ENCODE data around the gene GPR3.
"Not testable (repeated sequence)": the region's sequence is repeated elsewhere in the genome, so short reads cannot be mapped to it uniquely, and the experiment has no call there.

The GPR3 gene

GRCh38 chr1:27380224-27380623, 12.2 kb upstream of the GPR3 start:
- FAIRE-seq = no peak

DNA sequence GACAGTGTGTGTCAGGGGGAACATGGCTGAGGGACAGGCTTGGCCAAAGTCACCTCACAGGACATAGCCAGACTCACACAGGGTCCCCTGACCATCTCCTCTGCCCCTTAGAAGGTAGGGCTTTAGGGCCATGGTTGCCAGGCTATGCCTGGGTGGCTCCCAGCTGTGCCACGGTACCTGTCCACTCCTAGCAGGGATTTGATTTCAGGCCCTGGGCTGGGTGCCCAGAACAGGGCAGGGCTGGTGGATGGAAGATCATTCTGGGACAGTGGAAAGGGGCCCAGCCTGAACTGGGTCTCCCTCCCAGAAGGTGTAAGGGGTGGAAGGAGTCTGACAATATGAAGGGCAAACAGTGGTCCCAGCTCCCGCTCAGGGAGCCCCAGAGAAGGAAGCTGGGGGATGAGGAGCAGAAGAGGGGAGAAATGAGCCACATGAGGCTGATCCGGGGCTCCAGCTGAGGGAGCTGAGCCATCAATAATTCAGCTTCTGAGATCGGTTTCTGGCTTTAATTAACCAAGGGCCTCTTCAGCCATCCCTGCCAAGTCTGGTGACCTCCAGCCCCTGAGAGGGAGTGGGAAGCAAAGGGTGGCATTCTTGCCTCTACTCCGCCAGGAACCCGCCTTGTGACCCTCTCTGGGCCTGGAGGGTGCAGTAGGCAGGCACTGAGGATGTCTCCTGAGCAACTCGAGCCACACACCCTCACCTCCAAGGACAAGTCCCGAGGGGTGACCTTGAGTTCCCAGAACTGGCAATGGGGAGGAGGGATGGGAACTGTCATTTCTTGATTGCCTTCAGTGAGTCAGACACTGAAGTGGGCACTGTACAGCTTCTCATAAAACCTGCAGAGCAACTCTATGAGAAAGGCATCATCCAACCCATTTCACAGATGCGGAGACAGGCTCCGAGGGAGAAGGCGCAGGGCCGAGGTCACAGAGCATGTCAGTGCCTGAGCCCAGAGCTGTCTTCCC, 11.4 kb upstream of the GPR3 start:
- FAIRE-seq = no peak

- no peak for FAIRE-seq
These were observed 10.3 kb upstream of the GPR3 start for GRCh38 chr1:27381969-27382762.

DNA sequence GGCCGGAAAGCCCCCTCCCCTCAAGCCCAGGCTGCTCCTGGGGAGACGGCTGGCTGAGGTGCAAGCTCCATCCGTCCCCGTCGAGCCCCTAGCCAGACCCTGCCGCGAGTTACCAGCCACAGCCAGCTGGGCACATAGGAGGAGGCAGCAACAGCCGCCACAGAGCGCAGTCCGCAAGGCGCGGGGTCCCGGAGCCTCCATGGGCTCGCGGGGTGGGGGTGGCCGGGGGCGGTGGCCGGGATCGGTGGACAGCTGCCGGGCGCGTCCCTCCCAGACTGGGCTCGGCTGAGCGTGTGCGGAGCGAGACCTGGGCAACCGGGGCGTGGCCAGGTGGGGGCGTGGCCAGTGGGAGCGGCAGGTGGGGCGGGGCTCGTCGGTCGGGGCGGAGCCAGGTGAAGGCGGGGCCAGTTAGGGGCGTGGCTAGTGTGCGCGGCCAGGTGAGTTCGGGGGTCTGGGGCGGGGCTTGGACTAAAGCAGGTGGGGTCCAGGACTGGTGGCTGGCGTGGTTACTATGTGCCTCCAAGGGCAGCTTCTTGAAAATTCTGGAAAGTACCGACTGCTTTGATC, 9.3 kb upstream of the GPR3 start, which contains the start of gene CD164L2:
Gene CD164L2, minus strand, starts transcription at position 295 of the 567 bp plus-strand sequence. Its CDS starts 94 bp downstream, at position 201.
- no peak for FAIRE-seq

DNA sequence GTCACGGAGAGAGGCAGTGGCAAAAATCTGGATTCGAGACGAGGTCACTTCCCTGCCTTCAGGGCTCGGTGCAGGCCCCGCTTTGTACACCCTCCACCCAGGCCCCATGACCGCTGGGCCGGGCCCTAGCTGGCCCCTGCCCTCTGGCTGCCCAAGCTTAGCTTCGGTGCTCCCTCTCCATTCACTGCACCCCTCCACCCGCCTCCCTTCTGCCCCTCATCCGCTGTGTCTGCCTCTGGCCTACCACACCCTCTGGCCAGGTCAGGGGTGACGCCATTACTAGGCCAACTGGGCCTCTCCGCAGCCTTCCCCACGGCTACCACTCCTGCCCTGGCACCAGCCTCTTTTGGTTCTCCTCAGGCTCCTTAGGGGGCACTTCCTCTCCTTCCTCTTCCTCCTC, 8.8 kb upstream of the GPR3 start:
- no peak for FAIRE-seq

DNA sequence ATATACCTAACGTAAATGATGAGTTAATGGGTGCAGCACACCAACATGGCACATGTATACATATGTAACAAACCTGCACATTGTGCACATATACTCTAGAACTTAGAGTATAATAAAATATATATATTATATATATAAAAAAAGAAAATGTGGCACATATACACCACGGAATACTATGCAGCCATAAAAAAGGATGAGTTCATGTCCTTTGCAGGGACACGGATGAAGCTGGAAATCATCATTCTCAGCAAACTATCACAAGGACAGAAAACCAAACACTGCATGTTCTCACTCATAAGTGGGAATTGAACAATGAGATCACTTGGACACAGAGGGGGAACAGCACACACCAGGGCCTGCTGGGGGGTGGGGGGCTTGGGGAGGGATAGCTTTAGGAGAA, 7.6 kb upstream of the GPR3 start:
- FAIRE-seq = not testable (repeated sequence)

GRCh38 chr1:27388337-27389005, 4.0 kb upstream of the GPR3 start:
- FAIRE-seq = no peak

DNA sequence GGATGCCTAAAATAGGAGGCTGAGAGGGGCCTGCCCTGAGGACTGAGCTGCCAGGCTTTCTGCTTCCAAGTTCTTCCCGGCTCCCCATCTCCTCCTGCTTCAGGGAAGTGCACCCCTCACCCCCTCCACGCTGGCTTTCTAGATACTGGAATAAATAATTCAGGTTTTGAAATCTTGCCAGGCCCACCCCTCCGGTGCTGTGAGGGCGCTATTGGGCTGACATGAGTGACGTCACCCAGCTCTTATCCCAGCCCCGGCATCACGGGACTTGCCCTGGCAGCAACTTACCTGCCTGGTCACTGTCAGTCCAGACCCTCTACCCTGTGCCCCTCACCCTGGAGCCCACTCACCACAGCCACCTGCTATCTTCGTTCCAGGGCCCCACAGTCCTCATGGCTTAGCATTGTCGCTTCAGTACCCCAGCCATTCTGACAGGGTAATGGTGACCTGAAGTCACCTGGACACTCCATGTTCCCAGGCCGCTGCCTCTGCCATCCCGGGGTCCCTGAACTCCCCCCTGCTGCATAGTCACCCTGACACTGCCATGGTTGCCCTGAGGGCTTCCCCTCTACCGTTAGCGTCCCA, 819 bp upstream of the GPR3 start:
- FAIRE-seq = no peak

GRCh38 chr1:27392778-27393635, 585 bp downstream of the GPR3 start:
- FAIRE-seq = no peak

DNA sequence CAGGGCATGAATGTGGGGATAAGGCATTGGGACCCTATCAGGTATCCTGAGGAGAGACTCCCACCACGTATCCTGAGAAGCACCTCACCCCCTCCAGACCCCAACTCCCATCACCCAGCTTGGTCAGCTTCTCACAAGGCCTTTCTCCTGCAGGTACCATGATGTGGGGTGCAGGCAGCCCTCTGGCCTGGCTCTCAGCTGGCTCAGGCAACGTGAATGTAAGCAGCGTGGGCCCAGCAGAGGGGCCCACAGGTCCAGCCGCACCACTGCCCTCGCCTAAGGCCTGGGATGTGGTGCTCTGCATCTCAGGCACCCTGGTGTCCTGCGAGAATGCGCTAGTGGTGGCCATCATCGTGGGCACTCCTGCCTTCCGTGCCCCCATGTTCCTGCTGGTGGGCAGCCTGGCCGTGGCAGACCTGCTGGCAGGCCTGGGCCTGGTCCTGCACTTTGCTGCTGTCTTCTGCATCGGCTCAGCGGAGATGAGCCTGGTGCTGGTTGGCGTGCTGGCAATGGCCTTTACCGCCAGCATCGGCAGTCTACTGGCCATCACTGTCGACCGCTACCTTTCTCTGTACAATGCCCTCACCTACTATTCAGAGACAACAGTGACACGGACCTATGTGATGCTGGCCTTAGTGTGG, 1.3 kb downstream of the GPR3 start:
- no peak for FAIRE-seq

GRCh38 chr1:27394282-27394658, 1.8 kb downstream of the GPR3 start:
- FAIRE-seq = no peak

- no peak for FAIRE-seq
These were observed 2.5 kb downstream of the GPR3 start for GRCh38 chr1:27394925-27395324.

DNA sequence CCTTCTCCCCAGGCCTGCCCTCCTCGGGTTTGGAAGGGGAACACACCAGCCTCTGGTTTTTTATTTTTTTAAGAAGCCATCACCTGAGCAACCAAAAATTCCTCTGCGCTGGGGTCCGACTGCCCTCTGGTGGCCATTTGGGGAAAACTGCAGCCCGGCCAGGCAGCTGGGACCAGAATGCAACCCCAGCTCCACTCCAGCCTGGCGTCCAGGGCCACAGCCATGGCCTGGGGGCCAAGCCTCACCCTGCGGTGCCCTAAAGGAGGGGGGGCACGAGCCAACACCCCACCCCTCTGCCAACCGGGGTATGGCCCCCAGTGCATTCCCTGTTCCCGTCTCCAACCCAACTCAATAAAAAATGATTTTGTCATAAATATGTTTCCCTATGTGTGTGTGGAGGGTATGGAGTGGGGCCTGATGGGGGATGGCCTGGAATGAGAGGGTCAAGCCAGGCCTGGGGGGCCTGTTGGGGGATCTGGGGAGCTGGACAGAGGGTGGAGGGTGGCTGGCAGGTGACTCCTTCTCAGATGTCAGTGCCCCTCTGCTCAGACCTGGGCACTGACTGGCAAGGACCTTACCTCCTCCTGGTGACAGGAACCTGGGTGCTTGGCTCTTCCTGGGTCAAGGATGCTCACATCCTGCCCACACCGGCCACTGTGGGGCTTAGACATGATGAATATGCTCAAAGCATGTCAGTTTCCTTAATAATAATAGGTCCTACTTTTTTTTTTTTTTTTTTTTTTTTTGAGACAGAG, 3.2 kb downstream of the GPR3 start:
- peak; percentile 37 for FAIRE-seq

DNA sequence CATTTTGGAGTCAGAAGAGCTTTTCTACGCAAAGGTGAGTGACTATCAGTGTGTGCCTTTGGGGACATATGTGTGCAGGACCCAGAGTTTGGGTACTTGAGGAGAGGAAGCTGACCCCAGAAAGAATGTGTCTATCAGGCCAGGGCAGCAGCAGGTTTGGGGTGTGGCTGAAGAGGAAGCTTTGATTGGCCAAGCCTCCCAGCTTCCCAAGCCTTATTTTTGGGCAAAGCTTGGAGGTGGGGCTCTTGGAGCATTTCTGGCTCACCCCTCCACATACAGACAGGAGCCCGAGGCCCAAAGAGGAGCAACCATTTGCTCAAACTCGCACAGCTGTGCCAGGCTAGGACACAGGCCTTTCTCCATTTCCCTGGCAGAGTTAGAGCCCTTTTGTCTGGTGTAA, 4.7 kb downstream of the GPR3 start:
- FAIRE-seq = no peak

GRCh38 chr1:27397749-27398148, 5.3 kb downstream of the GPR3 start:
- no peak for FAIRE-seq

GRCh38 chr1:27398405-27399149, 6.2 kb downstream of the GPR3 start:
- no peak for FAIRE-seq

- no peak for FAIRE-seq
These were observed 7.0 kb downstream of the GPR3 start for GRCh38 chr1:27399251-27400025.
